ENCODE measurements around the gene ADAP2. TPM values are rescaled to one million over a fixed set of nuclear protein-coding genes. Genes with fewer than 3 reads are reported as not detected.

ADAP2 gene
- total and polyA plus RNA-seq, 2 of the 8 experiments (the other 6 are each of a cell fraction or from before 2014, with no cell fraction given): 0.76 to 1.1 TPM

DNA sequence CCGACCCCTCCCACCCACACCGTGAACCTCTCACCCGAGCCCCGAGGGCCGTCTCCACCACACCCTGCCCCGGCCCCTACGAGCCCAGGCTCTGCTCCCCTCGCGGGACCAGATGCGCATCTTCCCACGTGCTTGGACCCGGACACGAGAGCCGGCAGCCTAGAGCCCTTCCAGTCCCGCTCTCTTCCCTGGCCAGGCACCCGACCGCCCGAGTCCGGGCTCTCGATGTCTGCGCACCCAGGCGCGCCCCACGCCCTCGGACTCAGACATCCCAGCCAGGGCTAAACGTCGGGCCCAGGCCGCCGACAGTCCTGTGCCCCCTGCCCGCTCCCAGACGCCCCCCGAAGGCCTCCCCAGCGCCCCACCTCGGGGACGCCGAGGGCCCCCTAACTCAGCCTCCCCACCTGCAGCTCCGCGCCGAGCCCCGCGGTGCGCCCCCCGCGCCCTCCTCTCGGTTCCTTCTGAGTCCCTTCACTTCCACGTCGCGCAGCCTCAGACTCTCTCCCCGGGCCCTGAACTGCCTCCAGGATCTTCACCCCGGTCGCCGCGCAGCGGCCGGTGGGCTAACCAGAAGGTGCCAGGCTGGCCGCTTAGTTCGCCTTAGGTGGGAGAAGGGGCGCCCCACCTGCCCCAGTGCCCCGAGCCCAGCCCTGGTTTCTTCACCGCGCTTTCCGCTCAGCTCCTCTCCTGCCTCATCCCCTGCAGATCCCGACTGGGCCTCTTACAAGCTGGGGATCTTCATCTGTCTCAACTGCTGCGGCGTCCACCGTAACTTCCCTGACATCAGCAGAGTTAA lies 688 bp downstream of the ADAP2 start (continued):
- TF ChIP-seq, protein P1, sequence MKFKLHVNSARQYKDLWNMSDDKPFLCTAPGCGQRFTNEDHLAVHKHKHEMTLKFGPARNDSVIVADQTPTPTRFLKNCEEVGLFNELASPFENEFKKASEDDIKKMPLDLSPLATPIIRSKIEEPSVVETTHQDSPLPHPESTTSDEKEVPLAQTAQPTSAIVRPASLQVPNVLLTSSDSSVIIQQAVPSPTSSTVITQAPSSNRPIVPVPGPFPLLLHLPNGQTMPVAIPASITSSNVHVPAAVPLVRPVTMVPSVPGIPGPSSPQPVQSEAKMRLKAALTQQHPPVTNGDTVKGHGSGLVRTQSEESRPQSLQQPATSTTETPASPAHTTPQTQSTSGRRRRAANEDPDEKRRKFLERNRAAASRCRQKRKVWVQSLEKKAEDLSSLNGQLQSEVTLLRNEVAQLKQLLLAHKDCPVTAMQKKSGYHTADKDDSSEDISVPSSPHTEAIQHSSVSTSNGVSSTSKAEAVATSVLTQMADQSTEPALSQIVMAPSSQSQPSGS (IDR thresholded peaks at IDR 0.05; ENCODE audit: low read length): no peak
- TF ChIP-seq SP2 (IDR thresholded peaks at IDR 0.05; ENCODE audit: low read length): no peak
- no peak for TF ChIP-seq TCF12 (IDR thresholded peaks at IDR 0.05; ENCODE audit: low read depth, low read length)
- TF ChIP-seq, protein P2, sequence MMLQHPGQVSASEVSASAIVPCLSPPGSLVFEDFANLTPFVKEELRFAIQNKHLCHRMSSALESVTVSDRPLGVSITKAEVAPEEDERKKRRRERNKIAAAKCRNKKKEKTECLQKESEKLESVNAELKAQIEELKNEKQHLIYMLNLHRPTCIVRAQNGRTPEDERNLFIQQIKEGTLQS (IDR thresholded peaks at IDR 0.05; ENCODE audit: insufficient read depth, low read depth, low read length): no peak
- no peak for TF ChIP-seq BCL11A (IDR thresholded peaks at IDR 0.05; ENCODE audit: low read depth in 2 of 2, low read length in 2 of 2)
- no peak for TF ChIP-seq CREB1 (IDR thresholded peaks at IDR 0.05)
- TF ChIP-seq KDM5A (IDR thresholded peaks at IDR 0.05; ENCODE audit: low read length): no peak
- no peak for TF ChIP-seq RNF2 (IDR thresholded peaks at IDR 0.05; ENCODE audit: borderline replicate concordance, low read depth, low read length, missing control alignments, poor library complexity, severe bottlenecking)
- TF ChIP-seq, protein P3, sequence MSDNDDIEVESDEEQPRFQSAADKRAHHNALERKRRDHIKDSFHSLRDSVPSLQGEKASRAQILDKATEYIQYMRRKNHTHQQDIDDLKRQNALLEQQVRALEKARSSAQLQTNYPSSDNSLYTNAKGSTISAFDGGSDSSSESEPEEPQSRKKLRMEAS (IDR thresholded peaks at IDR 0.05): peak; percentile 34
- TF ChIP-seq EGR1 (IDR thresholded peaks at IDR 0.05; ENCODE audit: borderline replicate concordance, low read depth, low read length): no peak
- 0 out of 2 replicates have a peak, but pooled peaks have one; percentile 12 for TF ChIP-seq PHF8 (conservative IDR thresholded peaks at IDR 0.05; ENCODE audit: low read depth, low read length)
- no peak; the same call in 1 of the 2 replicates for TF ChIP-seq RBBP5 (IDR thresholded peaks at IDR 0.05; ENCODE audit: borderline replicate concordance, low read depth, low read length)
- no peak for TF ChIP-seq YY1 (IDR thresholded peaks at IDR 0.05; ENCODE audit: low read depth, low read length)
- no peak for TF ChIP-seq JUND (IDR thresholded peaks at IDR 0.05; ENCODE audit: low read length)
- TF ChIP-seq HDAC2 (IDR thresholded peaks at IDR 0.05; ENCODE audit: borderline replicate concordance in 1 of 2, low read depth in 2 of 2, low read length in 2 of 2): no peak
- no peak for TF ChIP-seq CHD1 (IDR thresholded peaks at IDR 0.05; ENCODE audit: low read depth, low read length)
- TF ChIP-seq EZH2 (IDR thresholded peaks at IDR 0.05; ENCODE audit: low read depth, low read length, severe bottlenecking): peak; percentile 83
- no peak for TF ChIP-seq RFX5 (IDR thresholded peaks at IDR 0.05; ENCODE audit: borderline replicate concordance, low read depth, low read length)
- no peak for TF ChIP-seq MAFK (IDR thresholded peaks at IDR 0.05; ENCODE audit: low read depth, low read length)
- TF ChIP-seq RAD21 (IDR thresholded peaks at IDR 0.05 in 1 of 2, conservative IDR thresholded peaks at IDR 0.05 in 1 of 2; ENCODE audit: low read depth in 2 of 2, low read length in 2 of 2): no peak
- no peak for TF ChIP-seq ZNF274 (IDR thresholded peaks at IDR 0.05; ENCODE audit: borderline replicate concordance, extremely low read depth, low read length)

Data from H1 (cell line).